HEK293 (cell line): ENCODE data around the gene SYNE3.

Source experiments
- OSR2 ChIP-seq: fragments of 450-650 bp; formaldehyde crosslinking; IDR thresholded peaks from 2 replicates; pipeline ENCODE4 v1.5.1; 2016; ENCODE audit warnings: missing biosample characterization, missing genetic modification characterization
- SCRT1 ChIP-seq: fragments of 450-650 bp; formaldehyde crosslinking; IDR thresholded peaks from 2 replicates; pipeline ENCODE4 v1.5.1; 2016; ENCODE audit warnings: missing biosample characterization, missing genetic modification characterization, borderline replicate concordance
- SP2 ChIP-seq: fragments of 450-650 bp; formaldehyde crosslinking; IDR thresholded peaks from 2 replicates; pipeline ENCODE4 v1.5.1; 2016; ENCODE audit warnings: missing biosample characterization, missing genetic modification characterization
- ZBTB21 ChIP-seq: fragments of 450-650 bp; formaldehyde crosslinking; IDR thresholded peaks from 2 replicates; pipeline ENCODE4 v1.5.1; 2017; ENCODE audit warnings: missing biosample characterization, missing genetic modification characterization
- ZEB2 ChIP-seq: fragments of 450-650 bp; formaldehyde crosslinking; IDR thresholded peaks from 2 replicates; pipeline ENCODE4 v1.5.1; 2016; ENCODE audit warnings: missing biosample characterization, missing genetic modification characterization
- ZFP37 ChIP-seq: fragments of 450-650 bp; formaldehyde crosslinking; IDR thresholded peaks from 2 replicates; pipeline ENCODE4 v1.5.1; 2016; ENCODE audit warnings: missing biosample characterization, missing genetic modification characterization
- ZNF138 ChIP-seq: fragments of 450-650 bp; formaldehyde crosslinking; IDR thresholded peaks from 2 replicates; pipeline ENCODE4 v1.5.1; 2016; ENCODE audit warnings: missing biosample characterization, missing genetic modification characterization, borderline replicate concordance
- ZNF214 ChIP-seq: fragments of 450-650 bp; formaldehyde crosslinking; IDR thresholded peaks from 2 replicates; pipeline ENCODE4 v1.5.1; 2017; ENCODE audit warnings: missing biosample characterization, mild to moderate bottlenecking, missing genetic modification characterization, borderline replicate concordance
- ZNF274 ChIP-seq, 2 experiments: fragments of 200-500 bp in 1 of 2; fragments of 450-650 bp in 1 of 2; sonication (Bioruptor generic) in 1 of 2; formaldehyde crosslinking in 1 of 2; IDR thresholded peaks; 2 replicates each; pipeline versions ENCODE4 v1.5.1 to v1.6.1; 2014 to 2016; ENCODE audit warnings: borderline replicate concordance in 1 of 2, inconsistent platforms in 1 of 2, low read length in 1 of 2, missing biosample characterization in 1 of 2, missing genetic modification characterization in 1 of 2
- ZNF473 ChIP-seq: fragments of 450-650 bp; formaldehyde crosslinking; IDR thresholded peaks from 2 replicates; pipeline ENCODE4 v1.5.1; 2017; ENCODE audit warnings: missing biosample characterization, missing genetic modification characterization
- TF ChIP-seq, protein P1 (sequence below): fragments of 450-650 bp; formaldehyde crosslinking; IDR thresholded peaks from 2 replicates; pipeline ENCODE4 v1.5.1; 2016; ENCODE audit warnings: missing biosample characterization, missing genetic modification characterization, borderline replicate concordance
- TF ChIP-seq, protein P2 (sequence below): fragments of 450-650 bp; formaldehyde crosslinking; IDR thresholded peaks from 2 replicates; pipeline ENCODE4 v1.5.1; 2016; ENCODE audit warnings: missing biosample characterization, missing genetic modification characterization, low read depth
- TF ChIP-seq, protein P3 (sequence below): fragments of 450-650 bp; formaldehyde crosslinking; IDR thresholded peaks from 2 replicates; pipeline ENCODE4 v1.5.1; 2016; ENCODE audit warnings: missing biosample characterization, missing genetic modification characterization
- TF ChIP-seq, protein P4 (sequence below): fragments of 450-650 bp; formaldehyde crosslinking; IDR thresholded peaks from 2 replicates; pipeline ENCODE4 v1.5.1; 2016; ENCODE audit warnings: missing biosample characterization, missing genetic modification characterization

DNA sequence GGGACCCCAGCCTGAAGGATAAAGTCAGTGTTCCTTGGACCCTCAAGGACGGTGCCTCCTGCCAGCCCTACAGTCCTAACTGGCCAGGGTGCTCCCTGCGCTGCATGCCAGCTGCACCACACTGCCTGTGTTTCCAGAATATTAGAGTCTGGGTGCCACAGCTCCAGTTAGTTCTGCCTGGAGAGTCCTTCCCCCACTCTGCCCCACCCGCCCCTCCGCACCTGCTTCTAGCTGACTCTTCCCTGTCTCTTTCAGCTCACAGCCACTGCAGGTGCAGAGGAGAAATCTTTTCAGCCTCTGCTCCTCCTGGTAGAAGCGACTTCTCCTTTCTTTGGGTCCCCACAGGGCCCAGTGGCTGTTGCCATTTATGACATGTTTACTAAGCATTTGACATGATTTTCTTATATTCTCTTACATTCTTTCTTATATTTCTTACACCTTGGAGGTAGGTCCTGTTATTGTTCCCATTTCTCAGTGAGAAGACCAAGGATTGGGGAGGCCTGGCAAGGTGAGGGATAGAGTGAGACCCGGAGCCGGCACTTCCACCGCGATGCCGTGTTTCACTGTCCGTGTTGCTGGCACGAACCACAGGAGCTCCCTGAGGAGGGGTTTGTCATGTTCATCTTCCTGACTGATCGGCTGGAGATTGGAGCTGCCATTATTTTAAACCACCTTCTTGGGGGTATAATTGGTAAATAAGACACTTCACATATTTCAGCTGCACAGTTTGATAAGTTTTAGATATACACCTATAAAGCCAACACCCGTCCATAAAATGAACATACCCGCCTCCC is 29.4 kb downstream of the SYNE3 start:
- TF ChIP-seq, protein P1, sequence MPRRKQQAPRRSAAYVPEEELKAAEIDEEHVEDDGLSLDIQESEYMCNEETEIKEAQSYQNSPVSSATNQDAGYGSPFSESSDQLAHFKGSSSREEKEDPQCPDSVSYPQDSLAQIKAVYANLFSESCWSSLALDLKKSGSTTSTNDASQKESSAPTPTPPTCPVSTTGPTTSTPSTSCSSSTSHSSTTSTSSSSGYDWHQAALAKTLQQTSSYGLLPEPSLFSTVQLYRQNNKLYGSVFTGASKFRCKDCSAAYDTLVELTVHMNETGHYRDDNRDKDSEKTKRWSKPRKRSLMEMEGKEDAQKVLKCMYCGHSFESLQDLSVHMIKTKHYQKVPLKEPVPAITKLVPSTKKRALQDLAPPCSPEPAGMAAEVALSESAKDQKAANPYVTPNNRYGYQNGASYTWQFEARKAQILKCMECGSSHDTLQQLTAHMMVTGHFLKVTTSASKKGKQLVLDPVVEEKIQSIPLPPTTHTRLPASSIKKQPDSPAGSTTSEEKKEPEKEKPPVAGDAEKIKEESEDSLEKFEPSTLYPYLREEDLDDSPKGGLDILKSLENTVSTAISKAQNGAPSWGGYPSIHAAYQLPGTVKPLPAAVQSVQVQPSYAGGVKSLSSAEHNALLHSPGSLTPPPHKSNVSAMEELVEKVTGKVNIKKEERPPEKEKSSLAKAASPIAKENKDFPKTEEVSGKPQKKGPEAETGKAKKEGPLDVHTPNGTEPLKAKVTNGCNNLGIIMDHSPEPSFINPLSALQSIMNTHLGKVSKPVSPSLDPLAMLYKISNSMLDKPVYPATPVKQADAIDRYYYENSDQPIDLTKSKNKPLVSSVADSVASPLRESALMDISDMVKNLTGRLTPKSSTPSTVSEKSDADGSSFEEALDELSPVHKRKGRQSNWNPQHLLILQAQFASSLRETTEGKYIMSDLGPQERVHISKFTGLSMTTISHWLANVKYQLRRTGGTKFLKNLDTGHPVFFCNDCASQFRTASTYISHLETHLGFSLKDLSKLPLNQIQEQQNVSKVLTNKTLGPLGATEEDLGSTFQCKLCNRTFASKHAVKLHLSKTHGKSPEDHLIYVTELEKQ (tag by site-specific recombination): no peak
- TF ChIP-seq ZBTB21 (tag by site-specific recombination) (no peak), ZNF274 (IDR thresholded peaks at IDR 0.05; ENCODE audit: low read length) (no peak), ZNF274 (tag by site-specific recombination; IDR thresholded peaks at IDR 0.05; ENCODE audit: borderline replicate concordance) (no peak), OSR2 (tag by site-specific recombination) (no peak), ZEB2 (tag by site-specific recombination) (no peak), ZNF214 (tag by site-specific recombination) (no peak), ZNF138 (tag by site-specific recombination) (no peak), ZNF473 (tag by site-specific recombination) (no peak), SP2 (no peak), SCRT1 (tag by site-specific recombination) (no peak), ZFP37 (tag by site-specific recombination) (no peak)
- TF ChIP-seq, protein P2, sequence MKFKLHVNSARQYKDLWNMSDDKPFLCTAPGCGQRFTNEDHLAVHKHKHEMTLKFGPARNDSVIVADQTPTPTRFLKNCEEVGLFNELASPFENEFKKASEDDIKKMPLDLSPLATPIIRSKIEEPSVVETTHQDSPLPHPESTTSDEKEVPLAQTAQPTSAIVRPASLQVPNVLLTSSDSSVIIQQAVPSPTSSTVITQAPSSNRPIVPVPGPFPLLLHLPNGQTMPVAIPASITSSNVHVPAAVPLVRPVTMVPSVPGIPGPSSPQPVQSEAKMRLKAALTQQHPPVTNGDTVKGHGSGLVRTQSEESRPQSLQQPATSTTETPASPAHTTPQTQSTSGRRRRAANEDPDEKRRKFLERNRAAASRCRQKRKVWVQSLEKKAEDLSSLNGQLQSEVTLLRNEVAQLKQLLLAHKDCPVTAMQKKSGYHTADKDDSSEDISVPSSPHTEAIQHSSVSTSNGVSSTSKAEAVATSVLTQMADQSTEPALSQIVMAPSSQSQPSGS (tag by site-specific recombination): no peak
- TF ChIP-seq, protein P3, sequence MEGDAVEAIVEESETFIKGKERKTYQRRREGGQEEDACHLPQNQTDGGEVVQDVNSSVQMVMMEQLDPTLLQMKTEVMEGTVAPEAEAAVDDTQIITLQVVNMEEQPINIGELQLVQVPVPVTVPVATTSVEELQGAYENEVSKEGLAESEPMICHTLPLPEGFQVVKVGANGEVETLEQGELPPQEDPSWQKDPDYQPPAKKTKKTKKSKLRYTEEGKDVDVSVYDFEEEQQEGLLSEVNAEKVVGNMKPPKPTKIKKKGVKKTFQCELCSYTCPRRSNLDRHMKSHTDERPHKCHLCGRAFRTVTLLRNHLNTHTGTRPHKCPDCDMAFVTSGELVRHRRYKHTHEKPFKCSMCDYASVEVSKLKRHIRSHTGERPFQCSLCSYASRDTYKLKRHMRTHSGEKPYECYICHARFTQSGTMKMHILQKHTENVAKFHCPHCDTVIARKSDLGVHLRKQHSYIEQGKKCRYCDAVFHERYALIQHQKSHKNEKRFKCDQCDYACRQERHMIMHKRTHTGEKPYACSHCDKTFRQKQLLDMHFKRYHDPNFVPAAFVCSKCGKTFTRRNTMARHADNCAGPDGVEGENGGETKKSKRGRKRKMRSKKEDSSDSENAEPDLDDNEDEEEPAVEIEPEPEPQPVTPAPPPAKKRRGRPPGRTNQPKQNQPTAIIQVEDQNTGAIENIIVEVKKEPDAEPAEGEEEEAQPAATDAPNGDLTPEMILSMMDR (tag by site-specific recombination): no peak
- TF ChIP-seq, protein P4, sequence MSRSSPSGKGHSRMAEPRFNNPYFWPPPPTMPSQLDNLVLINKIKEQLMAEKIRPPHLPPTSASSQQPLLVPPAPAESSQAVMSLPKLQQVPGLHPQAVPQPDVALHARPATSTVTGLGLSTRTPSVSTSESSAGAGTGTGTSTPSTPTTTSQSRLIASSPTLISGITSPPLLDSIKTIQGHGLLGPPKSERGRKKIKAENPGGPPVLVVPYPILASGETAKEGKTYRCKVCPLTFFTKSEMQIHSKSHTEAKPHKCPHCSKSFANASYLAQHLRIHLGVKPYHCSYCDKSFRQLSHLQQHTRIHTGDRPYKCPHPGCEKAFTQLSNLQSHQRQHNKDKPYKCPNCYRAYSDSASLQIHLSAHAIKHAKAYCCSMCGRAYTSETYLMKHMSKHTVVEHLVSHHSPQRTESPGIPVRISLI (tag by site-specific recombination): no peak
